ENCODE measurements around the gene ADCY1. TPM values are rescaled to one million over a fixed set of nuclear protein-coding genes. Genes with fewer than 3 reads are reported as not detected.

Gene ADCY1
- total RNA-seq, 3 donors from 2014 or later (not counting 1 experiment from before 2014, with no cell fraction given), result 0.02 to 0.15 TPM; not detected in 1

DNA sequence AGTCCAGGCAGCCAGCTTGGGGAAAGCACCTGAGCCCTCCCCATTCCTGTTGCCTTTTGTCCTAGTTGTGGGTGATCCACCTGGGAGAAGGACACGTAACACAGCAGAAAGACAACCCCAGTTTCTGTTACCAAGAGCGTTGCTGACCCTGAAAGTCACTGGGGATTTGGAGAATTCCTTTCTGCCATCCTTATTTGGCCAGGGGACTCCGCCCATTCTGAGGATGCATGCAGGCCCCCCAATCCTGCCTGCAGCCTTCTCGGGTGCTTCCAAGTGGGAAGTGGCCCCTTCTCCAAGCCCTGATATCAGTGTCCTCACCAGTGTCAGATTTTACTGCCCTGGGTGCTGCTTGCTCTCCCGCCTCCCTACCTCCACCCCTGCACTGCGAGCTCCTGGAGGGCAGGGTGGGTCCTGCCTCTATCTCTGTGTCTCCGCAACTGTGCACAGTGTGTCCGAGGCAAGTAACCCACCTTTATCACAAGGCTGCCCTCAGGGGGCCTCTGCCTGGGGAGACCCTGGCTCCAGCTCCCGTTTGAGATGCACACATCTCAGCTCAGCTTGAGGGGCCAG lies 9.2 kb upstream of the ADCY1 start:
- Histone ChIP-seq H3K36me3 (ENCODE audit: control insufficient read depth, insufficient read depth, low read length) (no peaks in the 10 kb centered on the region), H3K4me3 (ENCODE audit: low read length) (no peak overlapping the region), H3K27ac (ENCODE audit: low read length) (no peak overlapping the region), H3K4me1 (ENCODE audit: control insufficient read depth, insufficient read depth, low read length) (no peaks in the 10 kb centered on the region), H3K27me3 (ENCODE audit: control insufficient read depth, insufficient read depth, low read length) (no peaks in the 10 kb centered on the region), H3K9me3 (ENCODE audit: control insufficient read depth, insufficient read depth, low read length) (no peaks in the 10 kb centered on the region)
- Mint-ChIP-seq H3K4me1 (no peaks in the 10 kb centered on the region), H3K4me3 (no peak overlapping the region), H3K9me3 (peaks cover 2% of the 10 kb centered on the region in 2 donors), H3K27me3 (ENCODE audit: low read depth in 2 of 2) (peaks cover 0 to 2% of the 10 kb centered on the region in 2 donors), H3K36me3 (no peaks in the 10 kb centered on the region), H3K27ac (no peak overlapping the region)
- TF ChIP-seq, protein P1, sequence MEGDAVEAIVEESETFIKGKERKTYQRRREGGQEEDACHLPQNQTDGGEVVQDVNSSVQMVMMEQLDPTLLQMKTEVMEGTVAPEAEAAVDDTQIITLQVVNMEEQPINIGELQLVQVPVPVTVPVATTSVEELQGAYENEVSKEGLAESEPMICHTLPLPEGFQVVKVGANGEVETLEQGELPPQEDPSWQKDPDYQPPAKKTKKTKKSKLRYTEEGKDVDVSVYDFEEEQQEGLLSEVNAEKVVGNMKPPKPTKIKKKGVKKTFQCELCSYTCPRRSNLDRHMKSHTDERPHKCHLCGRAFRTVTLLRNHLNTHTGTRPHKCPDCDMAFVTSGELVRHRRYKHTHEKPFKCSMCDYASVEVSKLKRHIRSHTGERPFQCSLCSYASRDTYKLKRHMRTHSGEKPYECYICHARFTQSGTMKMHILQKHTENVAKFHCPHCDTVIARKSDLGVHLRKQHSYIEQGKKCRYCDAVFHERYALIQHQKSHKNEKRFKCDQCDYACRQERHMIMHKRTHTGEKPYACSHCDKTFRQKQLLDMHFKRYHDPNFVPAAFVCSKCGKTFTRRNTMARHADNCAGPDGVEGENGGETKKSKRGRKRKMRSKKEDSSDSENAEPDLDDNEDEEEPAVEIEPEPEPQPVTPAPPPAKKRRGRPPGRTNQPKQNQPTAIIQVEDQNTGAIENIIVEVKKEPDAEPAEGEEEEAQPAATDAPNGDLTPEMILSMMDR (IDR thresholded peaks at IDR 0.05), result no peak
- DNase-seq (no peak), ATAC-seq (no peak)
- intact Hi-C loops (cut with micrococcal nuclease), result no loop called here
- 67% methylated on average over 9 of the region's 9 CpGs for WGBS (ENCODE audit: insufficient coverage)

DNA sequence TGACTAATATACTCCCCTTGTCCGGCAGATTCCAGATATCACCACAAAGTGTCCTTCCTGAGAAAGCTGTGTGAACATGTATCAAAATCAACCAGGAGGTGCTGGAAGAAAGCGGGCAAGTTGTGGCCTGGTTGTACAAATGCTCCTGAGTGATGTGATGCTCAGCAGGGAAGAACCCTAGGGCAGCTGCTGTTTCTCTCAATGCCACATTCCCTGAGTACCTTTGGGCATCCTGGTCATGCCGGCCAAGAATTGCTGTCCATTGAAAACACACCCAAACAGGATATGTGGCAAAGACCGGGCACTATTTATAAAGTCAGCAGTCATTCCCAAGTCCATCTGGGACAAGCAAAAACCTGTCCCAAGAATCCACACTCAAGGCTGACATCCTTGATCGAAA lies 7.8 kb upstream of the ADCY1 start:
- H3K27ac ChIP-seq (ENCODE audit: low read length), result no peak overlapping the region
- H3K27me3 ChIP-seq (ENCODE audit: control insufficient read depth, insufficient read depth, low read length), result no peaks in the 10 kb centered on the region
- no peaks in the 10 kb centered on the region for H3K4me1 Mint-ChIP-seq
- H3K36me3 Mint-ChIP-seq, result no peaks in the 10 kb centered on the region
- DNase-seq (no peak), ATAC-seq (no peak)
- H3K9me3 ChIP-seq (ENCODE audit: control insufficient read depth, insufficient read depth, low read length), result no peaks in the 10 kb centered on the region
- no peaks in the 10 kb centered on the region for H3K9me3 Mint-ChIP-seq
- no peak overlapping the region for H3K27ac Mint-ChIP-seq
- no peaks in the 10 kb centered on the region for H3K36me3 ChIP-seq (ENCODE audit: control insufficient read depth, insufficient read depth, low read length)
- H3K4me1 ChIP-seq (ENCODE audit: control insufficient read depth, insufficient read depth, low read length), result no peaks in the 10 kb centered on the region
- intact Hi-C loops (cut with micrococcal nuclease), result no loop called here
- no peak overlapping the region for H3K4me3 Mint-ChIP-seq
- TF ChIP-seq, protein P1 (IDR thresholded peaks at IDR 0.05), result no peak
- H3K27me3 Mint-ChIP-seq (ENCODE audit: low read depth in 2 of 2), result peaks cover 0 to 4% of the 10 kb centered on the region in 2 donors
- WGBS (ENCODE audit: insufficient coverage), result 89% methylated on average over 5 of the region's 5 CpGs
- H3K4me3 ChIP-seq (ENCODE audit: low read length), result no peak overlapping the region

DNA sequence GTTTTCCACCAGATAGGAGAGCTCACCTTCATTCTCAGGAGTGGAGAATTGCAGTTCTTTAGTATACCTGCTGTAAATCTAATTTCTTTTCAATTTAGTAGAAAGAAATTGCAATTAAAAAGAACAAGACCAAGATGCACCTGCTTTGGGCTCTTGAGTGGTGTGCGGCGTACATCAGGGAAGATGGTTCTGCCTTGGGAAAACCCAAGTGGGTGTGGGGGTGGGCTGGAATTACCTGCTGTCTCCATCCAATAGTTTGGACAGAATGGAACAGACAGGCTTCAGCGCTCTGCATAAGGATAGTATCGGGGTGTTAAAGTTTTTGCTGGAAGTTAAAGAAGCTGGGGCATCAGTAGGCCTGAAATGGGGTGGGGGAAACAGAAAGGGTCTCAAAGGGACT lies 7.2 kb upstream of the ADCY1 start:
- Mint-ChIP-seq H3K9me3 (no peaks in the 10 kb centered on the region), H3K27ac (no peak overlapping the region), H3K36me3 (no peaks in the 10 kb centered on the region), H3K4me3 (no peak overlapping the region), H3K4me1 (no peaks in the 10 kb centered on the region), H3K27me3 (ENCODE audit: low read depth in 2 of 2) (peaks cover 2 to 10% of the 10 kb centered on the region in 2 donors)
- Histone ChIP-seq H3K9me3 (ENCODE audit: control insufficient read depth, insufficient read depth, low read length) (no peaks in the 10 kb centered on the region), H3K27me3 (ENCODE audit: control insufficient read depth, insufficient read depth, low read length) (no peaks in the 10 kb centered on the region), H3K27ac (ENCODE audit: low read length) (no peak overlapping the region), H3K36me3 (ENCODE audit: control insufficient read depth, insufficient read depth, low read length) (no peaks in the 10 kb centered on the region), H3K4me1 (ENCODE audit: control insufficient read depth, insufficient read depth, low read length) (no peaks in the 10 kb centered on the region), H3K4me3 (ENCODE audit: low read length) (no peak overlapping the region)
- WGBS (ENCODE audit: insufficient coverage), result 94% methylated on average over 4 of the region's 4 CpGs
- DNase-seq (no peak), ATAC-seq (no peak)
- TF ChIP-seq, protein P1 (IDR thresholded peaks at IDR 0.05), result no peak
- intact Hi-C loops (cut with micrococcal nuclease), result no loop called here

DNA sequence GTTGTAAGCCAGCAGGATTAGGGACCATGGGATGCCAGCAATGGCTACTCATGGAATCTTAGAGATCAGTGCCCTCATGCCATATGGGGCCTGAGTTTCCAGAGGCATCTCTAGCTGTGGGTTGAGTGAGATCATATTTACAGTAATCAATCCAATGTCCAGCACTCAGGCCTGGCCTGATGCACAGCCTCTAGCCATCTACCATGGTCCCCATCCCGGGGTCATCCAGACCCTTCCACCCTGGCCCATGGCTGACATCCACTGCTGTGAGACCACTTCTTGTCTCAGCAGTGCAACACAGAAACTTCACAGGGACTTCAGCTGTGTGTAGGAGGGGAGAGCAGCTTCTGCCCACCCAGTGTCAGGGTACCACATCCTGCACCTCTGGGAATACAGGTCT lies 6.5 kb upstream of the ADCY1 start:
- Histone ChIP-seq H3K9me3 (ENCODE audit: control insufficient read depth, insufficient read depth, low read length) (no peaks in the 10 kb centered on the region), H3K4me3 (ENCODE audit: low read length) (no peak overlapping the region), H3K36me3 (ENCODE audit: control insufficient read depth, insufficient read depth, low read length) (no peaks in the 10 kb centered on the region), H3K27me3 (ENCODE audit: control insufficient read depth, insufficient read depth, low read length) (no peaks in the 10 kb centered on the region), H3K27ac (ENCODE audit: low read length) (no peak overlapping the region), H3K4me1 (ENCODE audit: control insufficient read depth, insufficient read depth, low read length) (no peaks in the 10 kb centered on the region)
- TF ChIP-seq, protein P1 (IDR thresholded peaks at IDR 0.05), result no peak
- WGBS (ENCODE audit: insufficient coverage), result 100% methylated on average over 1 of the region's 1 CpG
- intact Hi-C loops (cut with micrococcal nuclease), result no loop called here
- no peak overlapping the region for H3K4me3 Mint-ChIP-seq
- peaks cover 6 to 17% of the 10 kb centered on the region in 2 donors for H3K27me3 Mint-ChIP-seq (ENCODE audit: low read depth in 2 of 2)
- no peaks in the 10 kb centered on the region for H3K4me1 Mint-ChIP-seq
- no peaks in the 10 kb centered on the region for H3K36me3 Mint-ChIP-seq
- ATAC-seq (no peak), DNase-seq (no peak)
- no peak overlapping the region for H3K27ac Mint-ChIP-seq
- no peaks in the 10 kb centered on the region for H3K9me3 Mint-ChIP-seq
